ENCODE measurements around the gene PPARA. TPM values are rescaled to one million over a fixed set of nuclear protein-coding genes. Genes with fewer than 3 reads are reported as not detected.
A peak's percentile ranks its signal among the peaks of the same experiment; 100 is the strongest.

The PPARA gene
- total RNA-seq (2014; rRNA removed; shearing (Covaris generic)) (6.0 and 12.6 TPM in 2 replicates), polyA plus RNA-seq (2016; fragmentation: Nextera tagmentation; extraction: Ambion mirVana) (4.7 and 5.1 TPM in 2 replicates)
- long read RNA-seq, result 0 reads

- H3K27ac ChIP-seq (ENCODE audit: low read depth), result no peak within 1 kb of the TSS
- no peaks in the 10 kb centered on the region for H3K9me2 ChIP-seq (ENCODE audit: insufficient read depth)
- H3F3A ChIP-seq (replicated peaks; ENCODE audit: low read depth), result no peaks in the 10 kb centered on the region
- Mint-ChIP-seq H3K4me3 (peak within 1 kb of the TSS; percentile 80), H3K27me3 (ENCODE audit: insufficient read depth, low read depth, poor library complexity) (peaks cover 39% of the 10 kb centered on the region), H3K9me3 (no peaks in the 10 kb centered on the region), H3K27ac (no peak within 1 kb of the TSS), H3K36me3 (ENCODE audit: low read depth) (no peaks in the 10 kb centered on the region; the same call in 2 of the 3 replicates), H3K4me1 (peaks cover 6% of the 10 kb centered on the region; the same call in 2 of the 3 replicates)
- H3K27me3 ChIP-seq (ENCODE audit: insufficient read depth), result peaks cover 36% of the 10 kb centered on the region
- peak within 1 kb of the TSS; percentile 93 for H3K4me2 ChIP-seq
- H3K4me3 ChIP-seq, result peak within 1 kb of the TSS; percentile 74
- no peaks in the 10 kb centered on the region for H4K20me1 ChIP-seq (replicated peaks; ENCODE audit: insufficient read depth)
- H3K79me2 ChIP-seq (replicated peaks; ENCODE audit: insufficient read depth), result no peaks in the 10 kb centered on the region
- H2AFZ ChIP-seq, result peak within 1 kb of the TSS; percentile 94
- H3K4me1 ChIP-seq (ENCODE audit: insufficient read depth), result peaks cover 8% of the 10 kb centered on the region
- TF ChIP-seq EZH2phosphoT487 (IDR thresholded peaks at IDR 0.05; ENCODE audit: unreplicated experiment) (no peak), CREB1 (CRISPR knock-in tag; IDR thresholded peaks at IDR 0.05; ENCODE audit: low read depth) (no peak), CTCF (conservative IDR thresholded peaks at IDR 0.05; ENCODE audit: low read depth in 2 of 2) (no peak), STAT1 (IDR thresholded peaks at IDR 0.05; ENCODE audit: unreplicated experiment) (no peak), POLR2AphosphoS5 (IDR thresholded peaks at IDR 0.05; ENCODE audit: low read depth) (peak; percentile 44; the same call in 1 of the 2 replicates)
- TF ChIP-seq, protein P1, sequence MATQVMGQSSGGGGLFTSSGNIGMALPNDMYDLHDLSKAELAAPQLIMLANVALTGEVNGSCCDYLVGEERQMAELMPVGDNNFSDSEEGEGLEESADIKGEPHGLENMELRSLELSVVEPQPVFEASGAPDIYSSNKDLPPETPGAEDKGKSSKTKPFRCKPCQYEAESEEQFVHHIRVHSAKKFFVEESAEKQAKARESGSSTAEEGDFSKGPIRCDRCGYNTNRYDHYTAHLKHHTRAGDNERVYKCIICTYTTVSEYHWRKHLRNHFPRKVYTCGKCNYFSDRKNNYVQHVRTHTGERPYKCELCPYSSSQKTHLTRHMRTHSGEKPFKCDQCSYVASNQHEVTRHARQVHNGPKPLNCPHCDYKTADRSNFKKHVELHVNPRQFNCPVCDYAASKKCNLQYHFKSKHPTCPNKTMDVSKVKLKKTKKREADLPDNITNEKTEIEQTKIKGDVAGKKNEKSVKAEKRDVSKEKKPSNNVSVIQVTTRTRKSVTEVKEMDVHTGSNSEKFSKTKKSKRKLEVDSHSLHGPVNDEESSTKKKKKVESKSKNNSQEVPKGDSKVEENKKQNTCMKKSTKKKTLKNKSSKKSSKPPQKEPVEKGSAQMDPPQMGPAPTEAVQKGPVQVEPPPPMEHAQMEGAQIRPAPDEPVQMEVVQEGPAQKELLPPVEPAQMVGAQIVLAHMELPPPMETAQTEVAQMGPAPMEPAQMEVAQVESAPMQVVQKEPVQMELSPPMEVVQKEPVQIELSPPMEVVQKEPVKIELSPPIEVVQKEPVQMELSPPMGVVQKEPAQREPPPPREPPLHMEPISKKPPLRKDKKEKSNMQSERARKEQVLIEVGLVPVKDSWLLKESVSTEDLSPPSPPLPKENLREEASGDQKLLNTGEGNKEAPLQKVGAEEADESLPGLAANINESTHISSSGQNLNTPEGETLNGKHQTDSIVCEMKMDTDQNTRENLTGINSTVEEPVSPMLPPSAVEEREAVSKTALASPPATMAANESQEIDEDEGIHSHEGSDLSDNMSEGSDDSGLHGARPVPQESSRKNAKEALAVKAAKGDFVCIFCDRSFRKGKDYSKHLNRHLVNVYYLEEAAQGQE (IDR thresholded peaks at IDR 0.05; ENCODE audit: unreplicated experiment), result no peak
- TF ChIP-seq, protein P2, sequence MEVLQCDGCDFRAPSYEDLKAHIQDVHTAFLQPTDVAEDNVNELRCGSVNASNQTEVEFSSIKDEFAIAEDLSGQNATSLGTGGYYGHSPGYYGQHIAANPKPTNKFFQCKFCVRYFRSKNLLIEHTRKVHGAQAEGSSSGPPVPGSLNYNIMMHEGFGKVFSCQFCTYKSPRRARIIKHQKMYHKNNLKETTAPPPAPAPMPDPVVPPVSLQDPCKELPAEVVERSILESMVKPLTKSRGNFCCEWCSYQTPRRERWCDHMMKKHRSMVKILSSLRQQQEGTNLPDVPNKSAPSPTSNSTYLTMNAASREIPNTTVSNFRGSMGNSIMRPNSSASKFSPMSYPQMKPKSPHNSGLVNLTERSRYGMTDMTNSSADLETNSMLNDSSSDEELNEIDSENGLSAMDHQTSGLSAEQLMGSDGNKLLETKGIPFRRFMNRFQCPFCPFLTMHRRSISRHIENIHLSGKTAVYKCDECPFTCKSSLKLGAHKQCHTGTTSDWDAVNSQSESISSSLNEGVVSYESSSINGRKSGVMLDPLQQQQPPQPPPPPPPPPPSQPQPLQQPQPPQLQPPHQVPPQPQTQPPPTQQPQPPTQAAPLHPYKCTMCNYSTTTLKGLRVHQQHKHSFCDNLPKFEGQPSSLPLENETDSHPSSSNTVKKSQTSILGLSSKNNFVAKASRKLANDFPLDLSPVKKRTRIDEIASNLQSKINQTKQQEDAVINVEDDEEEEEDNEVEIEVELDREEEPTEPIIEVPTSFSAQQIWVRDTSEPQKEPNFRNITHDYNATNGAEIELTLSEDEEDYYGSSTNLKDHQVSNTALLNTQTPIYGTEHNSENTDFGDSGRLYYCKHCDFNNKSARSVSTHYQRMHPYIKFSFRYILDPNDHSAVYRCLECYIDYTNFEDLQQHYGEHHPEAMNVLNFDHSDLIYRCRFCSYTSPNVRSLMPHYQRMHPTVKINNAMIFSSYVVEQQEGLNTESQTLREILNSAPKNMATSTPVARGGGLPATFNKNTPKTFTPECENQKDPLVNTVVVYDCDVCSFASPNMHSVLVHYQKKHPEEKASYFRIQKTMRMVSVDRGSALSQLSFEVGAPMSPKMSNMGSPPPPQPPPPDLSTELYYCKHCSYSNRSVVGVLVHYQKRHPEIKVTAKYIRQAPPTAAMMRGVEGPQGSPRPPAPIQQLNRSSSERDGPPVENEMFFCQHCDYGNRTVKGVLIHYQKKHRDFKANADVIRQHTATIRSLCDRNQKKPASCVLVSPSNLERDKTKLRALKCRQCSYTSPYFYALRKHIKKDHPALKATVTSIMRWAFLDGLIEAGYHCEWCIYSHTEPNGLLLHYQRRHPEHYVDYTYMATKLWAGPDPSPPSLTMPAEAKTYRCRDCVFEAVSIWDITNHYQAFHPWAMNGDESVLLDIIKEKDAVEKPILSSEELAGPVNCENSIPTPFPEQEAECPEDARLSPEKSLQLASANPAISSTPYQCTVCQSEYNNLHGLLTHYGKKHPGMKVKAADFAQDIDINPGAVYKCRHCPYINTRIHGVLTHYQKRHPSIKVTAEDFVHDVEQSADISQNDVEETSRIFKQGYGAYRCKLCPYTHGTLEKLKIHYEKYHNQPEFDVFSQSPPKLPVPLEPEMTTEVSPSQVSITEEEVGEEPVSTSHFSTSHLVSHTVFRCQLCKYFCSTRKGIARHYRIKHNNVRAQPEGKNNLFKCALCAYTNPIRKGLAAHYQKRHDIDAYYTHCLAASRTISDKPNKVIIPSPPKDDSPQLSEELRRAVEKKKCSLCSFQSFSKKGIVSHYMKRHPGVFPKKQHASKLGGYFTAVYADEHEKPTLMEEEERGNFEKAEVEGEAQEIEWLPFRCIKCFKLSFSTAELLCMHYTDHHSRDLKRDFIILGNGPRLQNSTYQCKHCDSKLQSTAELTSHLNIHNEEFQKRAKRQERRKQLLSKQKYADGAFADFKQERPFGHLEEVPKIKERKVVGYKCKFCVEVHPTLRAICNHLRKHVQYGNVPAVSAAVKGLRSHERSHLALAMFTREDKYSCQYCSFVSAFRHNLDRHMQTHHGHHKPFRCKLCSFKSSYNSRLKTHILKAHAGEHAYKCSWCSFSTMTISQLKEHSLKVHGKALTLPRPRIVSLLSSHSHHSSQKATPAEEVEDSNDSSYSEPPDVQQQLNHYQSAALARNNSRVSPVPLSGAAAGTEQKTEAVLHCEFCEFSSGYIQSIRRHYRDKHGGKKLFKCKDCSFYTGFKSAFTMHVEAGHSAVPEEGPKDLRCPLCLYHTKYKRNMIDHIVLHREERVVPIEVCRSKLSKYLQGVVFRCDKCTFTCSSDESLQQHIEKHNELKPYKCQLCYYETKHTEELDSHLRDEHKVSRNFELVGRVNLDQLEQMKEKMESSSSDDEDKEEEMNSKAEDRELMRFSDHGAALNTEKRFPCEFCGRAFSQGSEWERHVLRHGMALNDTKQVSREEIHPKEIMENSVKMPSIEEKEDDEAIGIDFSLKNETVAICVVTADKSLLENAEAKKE (CRISPR knock-in tag; IDR thresholded peaks at IDR 0.05), result no peak
- ATAC-seq (peak; percentile 63), DNase-seq (ENCODE audit: low spot score) (peak; percentile 75)
- H3K36me3 ChIP-seq (ENCODE audit: insufficient read depth), result no peaks in the 10 kb centered on the region
Observed at GRCh38 chr22:46150034-46150654, at the start of gene PPARA. PPARA (plus strand) TSS chr22:46150526; CDS start chr22:46198384, 47,858 bp downstream.

All from GM23338 (cell line).